Ishikawa (cell line): ENCODE results near the gene CD99.

Experiments
- CEBPB ChIP-seq: IDR thresholded peaks from 2 replicates; pipeline ENCODE4 v1.6.1; 2012
- CREB1 ChIP-seq: IDR thresholded peaks from 2 replicates; pipeline ENCODE4 v1.6.1; 2012; ENCODE audit warnings: low read depth
- EGR1 ChIP-seq: IDR thresholded peaks from 2 replicates; pipeline ENCODE4 v1.6.1; 2012
- EP300 ChIP-seq: IDR thresholded peaks from 2 replicates; pipeline ENCODE4 v1.6.1; 2012; ENCODE audit warnings: borderline replicate concordance
- FOXM1 ChIP-seq: IDR thresholded peaks from 2 replicates; pipeline ENCODE4 v1.6.1; 2012; ENCODE audit warnings: low read depth, borderline replicate concordance
- MAX ChIP-seq: IDR thresholded peaks from 2 replicates; pipeline ENCODE4 v1.6.1; 2012
- NFIC ChIP-seq: IDR thresholded peaks from 2 replicates; pipeline ENCODE4 v1.6.1; 2012
- RAD21 ChIP-seq: IDR thresholded peaks from 2 replicates; pipeline ENCODE4 v1.6.1; 2012; ENCODE audit warnings: low read depth
- REST ChIP-seq: IDR thresholded peaks from 2 replicates; pipeline ENCODE4 v1.6.1; 2012; ENCODE audit warnings: low read depth, mild to moderate bottlenecking
- TAF1 ChIP-seq: IDR thresholded peaks from 2 replicates; pipeline ENCODE4 v1.6.1; 2012; ENCODE audit warnings: low read depth, mild to moderate bottlenecking
- TCF12 ChIP-seq: IDR thresholded peaks from 2 replicates; pipeline ENCODE4 v1.6.1; 2012; ENCODE audit warnings: low read depth
- TEAD4 ChIP-seq: IDR thresholded peaks from 2 replicates; pipeline ENCODE4 v1.6.1; 2012
- USF1 ChIP-seq: IDR thresholded peaks from 2 replicates; pipeline ENCODE4 v1.6.1; 2012
- YY1 ChIP-seq: IDR thresholded peaks from 2 replicates; pipeline ENCODE4 v1.6.1; 2012; ENCODE audit warnings: low read depth
- ZBTB7A ChIP-seq: IDR thresholded peaks from 2 replicates; pipeline ENCODE4 v1.6.1; 2012; ENCODE audit warnings: low read depth

Gene CD99

GRCh38 chrX:2672084-2672483, 19.0 kb upstream of the CD99 start:
- TF ChIP-seq EGR1 (no peak), NFIC (no peak), CEBPB (no peak), TCF12 (no peak), CREB1 (no peak), RAD21 (no peak), EP300 (no peak), TEAD4 (no peak), REST (no peak), MAX (no peak), FOXM1 (no peak), YY1 (no peak), USF1 (no peak), TAF1 (no peak), ZBTB7A (no peak)

GRCh38 chrX:2673611-2674010, 17.5 kb upstream of the CD99 start:
- no peak for TF ChIP-seq USF1
- no peak for TF ChIP-seq RAD21
- no peak for TF ChIP-seq EP300
- no peak for TF ChIP-seq REST
- TF ChIP-seq YY1: no peak
- TF ChIP-seq EGR1: no peak
- TF ChIP-seq CEBPB: no peak
- no peak for TF ChIP-seq MAX
- no peak for TF ChIP-seq CREB1
- TF ChIP-seq TCF12: no peak
- TF ChIP-seq TAF1: no peak
- no peak for TF ChIP-seq TEAD4
- TF ChIP-seq FOXM1: no peak
- no peak for TF ChIP-seq ZBTB7A

GRCh38 chrX:2676794-2677675, 14.1 kb upstream of the CD99 start:
- TF ChIP-seq TCF12 (no peak), FOXM1 (no peak), MAX (no peak), RAD21 (no peak), NFIC (no peak), EP300 (no peak), CREB1 (no peak), TAF1 (no peak), REST (no peak), YY1 (no peak)

- peak; percentile 39; the same call in 1 of the 2 replicates for TF ChIP-seq MAX
- no peak for TF ChIP-seq TAF1
- TF ChIP-seq CEBPB: no peak
- no peak for TF ChIP-seq CREB1
- no peak for TF ChIP-seq RAD21
- no peak for TF ChIP-seq FOXM1
- no peak for TF ChIP-seq USF1
- no peak for TF ChIP-seq NFIC
These were observed 13.3 kb upstream of the CD99 start for GRCh38 chrX:2677764-2678163.
